HG03354 (cell line): ENCODE data around the gene CDH12.
"Not testable (repeated sequence)": the region's sequence is repeated elsewhere in the genome, so short reads cannot be mapped to it uniquely, and the experiment has no call there.

Experiments
- ATAC-seq: cut with Tn5 transposase; IDR thresholded peaks from one replicate; pipeline ENCODE4 v1.9.1; 2021; ENCODE audit warnings: mild to moderate bottlenecking; ENCODE audit not compliant: unreplicated experiment, poor library complexity, severe bottlenecking

The CDH12 gene

DNA sequence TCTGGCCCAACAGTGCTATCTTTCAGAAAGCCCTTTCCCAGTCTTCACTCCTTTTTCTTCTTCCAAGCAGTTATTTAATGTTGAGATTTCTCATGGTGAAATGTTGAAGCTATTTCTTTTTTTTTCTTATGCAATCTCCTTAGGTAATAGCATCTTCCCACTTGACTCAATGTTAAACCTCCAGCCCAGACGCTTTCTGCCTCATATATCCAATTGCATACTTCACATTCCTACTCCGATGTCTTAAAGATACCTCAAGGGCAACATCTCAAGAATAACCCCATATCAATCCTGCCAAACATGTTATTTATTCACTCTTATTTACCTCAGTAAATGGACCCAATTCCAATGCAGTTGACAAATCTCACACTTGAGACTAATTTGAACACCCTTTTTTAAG lies 187.3 kb downstream of the CDH12 start:
- no peak for ATAC-seq

DNA sequence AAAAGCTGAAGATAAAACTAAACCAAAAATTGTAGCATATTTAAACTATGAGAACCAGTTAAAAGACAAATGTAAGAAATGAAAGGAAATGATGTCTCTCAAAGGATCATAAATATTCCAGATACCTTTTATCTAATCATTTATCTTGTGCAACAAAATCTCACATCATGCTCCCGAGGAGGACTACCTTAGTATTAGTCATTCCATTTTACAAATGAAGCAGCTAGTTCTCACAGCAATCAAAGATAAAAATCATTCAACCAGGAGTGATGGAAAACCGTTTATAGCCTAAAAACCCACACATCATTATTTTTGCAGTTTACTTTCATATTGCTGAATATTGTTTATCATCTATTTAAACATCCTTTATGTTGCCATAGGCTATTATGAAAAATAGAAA lies 190.0 kb downstream of the CDH12 start:
- no peak for ATAC-seq

DNA sequence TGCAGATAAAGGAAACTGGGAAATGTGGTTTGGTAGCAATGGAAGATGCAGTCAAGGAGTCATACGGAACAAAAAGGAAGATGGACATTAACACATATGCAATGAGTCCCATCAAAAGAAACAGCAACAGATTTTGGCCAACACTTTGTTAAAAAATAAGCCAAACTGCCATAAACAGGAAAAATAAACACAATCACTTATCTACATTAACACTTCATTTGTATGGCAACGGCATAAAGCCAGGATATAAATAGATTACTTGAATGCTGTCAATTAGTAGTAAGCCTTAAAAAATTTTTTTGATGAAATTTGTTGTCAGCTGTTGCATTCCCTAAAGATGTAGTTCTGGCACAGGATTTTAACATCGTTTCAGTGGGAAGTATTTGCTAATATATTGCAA lies 190.8 kb downstream of the CDH12 start:
- no peak for ATAC-seq

DNA sequence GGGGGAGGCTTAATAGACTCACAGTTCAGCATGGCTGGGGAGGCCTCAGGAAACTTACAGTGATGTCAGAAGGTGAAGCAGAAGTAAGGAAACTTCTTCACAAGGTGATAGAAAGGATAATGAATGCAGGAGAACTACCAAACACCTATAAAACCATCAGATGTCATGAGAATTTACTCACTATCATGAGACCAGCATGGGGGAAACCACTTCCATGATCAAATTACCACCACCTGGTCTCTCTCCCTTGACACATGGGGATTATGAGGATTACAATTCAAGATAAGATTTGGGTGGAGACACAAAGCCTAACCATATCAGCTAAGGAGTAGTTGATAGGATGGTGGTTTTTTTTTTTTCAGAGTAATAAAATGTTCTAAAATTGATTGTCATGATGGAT lies 201.8 kb downstream of the CDH12 start:
- ATAC-seq: no peak

DNA sequence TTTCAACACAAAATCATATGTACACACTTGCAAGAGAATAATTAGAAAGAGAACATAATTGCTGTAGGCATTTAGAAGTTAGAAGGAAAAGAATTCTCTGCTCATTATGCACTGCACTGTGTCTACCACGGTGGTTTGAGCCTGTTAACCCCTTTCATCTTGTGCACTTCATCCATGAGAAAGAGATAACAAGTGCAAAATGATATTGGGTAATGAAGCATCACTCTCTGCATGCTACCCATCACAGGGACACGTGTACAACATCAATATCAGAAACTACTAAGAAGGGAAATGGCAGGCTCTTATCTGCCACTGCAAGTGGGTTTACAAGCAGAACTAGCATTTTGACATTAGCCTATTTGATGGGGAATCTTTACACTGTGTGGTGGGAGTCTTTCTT lies 202.6 kb downstream of the CDH12 start:
- ATAC-seq: no peak

DNA sequence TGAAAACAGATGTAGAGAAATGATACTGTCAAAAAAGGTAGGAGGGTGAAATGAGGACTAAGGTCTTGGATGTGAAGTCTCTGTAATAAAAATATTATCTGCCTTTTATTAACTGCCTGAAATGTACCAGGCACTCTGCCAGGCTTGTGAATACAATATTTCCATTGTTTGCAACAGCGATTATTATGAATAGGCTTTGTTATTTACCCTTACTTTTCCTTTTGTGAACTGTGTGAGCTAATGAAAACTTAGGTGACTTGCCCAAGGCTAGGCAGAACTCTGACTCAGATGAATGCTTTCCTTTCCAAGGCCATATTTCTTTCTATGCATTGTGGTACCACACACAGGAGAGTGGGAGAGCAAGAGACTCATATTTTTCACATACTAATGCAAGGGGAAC lies 204.1 kb downstream of the CDH12 start:
- no peak for ATAC-seq

DNA sequence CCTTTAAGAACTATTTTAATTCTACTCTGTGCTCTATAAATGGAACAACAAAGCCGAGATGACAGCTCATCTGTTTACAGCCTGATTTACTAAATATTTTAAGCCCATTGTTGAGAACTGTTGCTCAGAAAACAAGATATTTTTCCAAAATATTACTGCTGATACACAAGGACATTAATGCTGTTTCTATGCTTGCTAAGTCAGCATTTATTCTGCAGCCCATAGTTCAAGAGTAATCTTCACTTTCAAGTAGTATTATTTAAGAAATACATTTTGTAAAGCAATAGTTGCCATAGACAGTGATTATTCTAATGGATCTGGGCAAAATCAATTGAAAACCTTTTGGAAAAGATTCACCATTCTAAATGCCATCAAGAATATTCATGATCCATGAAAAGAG lies 208.3 kb downstream of the CDH12 start:
- ATAC-seq: no peak

DNA sequence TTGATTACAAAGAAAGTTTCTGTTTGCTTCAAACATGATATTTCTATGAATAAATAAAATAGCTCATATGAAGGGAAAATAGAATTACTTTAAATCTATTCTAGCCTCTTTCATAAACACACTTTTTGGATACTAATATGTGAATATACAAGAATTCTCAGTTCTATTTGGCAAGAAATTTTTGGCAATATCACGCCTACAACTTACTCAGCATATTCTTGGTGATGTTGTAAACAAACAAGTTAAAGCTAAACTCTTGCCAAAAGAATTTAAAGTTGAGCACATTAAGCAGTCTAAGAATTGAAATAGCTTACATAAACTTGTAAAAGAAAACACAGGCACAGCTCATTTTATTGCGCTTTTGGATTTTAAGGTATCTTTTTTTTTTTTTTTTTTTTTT lies 209.8 kb downstream of the CDH12 start:
- no peak for ATAC-seq

DNA sequence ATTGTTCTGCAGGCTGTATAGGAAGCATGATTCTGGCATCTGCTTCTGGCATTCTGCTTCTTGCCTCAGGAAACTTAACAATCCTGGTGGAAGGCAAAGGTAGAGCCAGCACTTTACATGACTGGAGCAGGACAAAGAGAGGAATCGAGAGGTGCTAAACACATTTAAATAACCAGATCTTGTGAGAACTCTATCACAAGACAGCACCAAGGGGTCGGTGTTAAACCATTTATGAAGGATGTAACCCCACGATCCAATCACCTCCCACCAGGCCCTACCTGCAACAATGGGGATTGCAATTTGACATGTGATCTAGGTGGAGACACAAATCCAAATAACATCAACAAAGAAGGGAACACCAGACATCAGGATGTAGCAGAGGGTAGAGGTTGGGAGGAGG lies 221.5 kb downstream of the CDH12 start:
- ATAC-seq: no peak

DNA sequence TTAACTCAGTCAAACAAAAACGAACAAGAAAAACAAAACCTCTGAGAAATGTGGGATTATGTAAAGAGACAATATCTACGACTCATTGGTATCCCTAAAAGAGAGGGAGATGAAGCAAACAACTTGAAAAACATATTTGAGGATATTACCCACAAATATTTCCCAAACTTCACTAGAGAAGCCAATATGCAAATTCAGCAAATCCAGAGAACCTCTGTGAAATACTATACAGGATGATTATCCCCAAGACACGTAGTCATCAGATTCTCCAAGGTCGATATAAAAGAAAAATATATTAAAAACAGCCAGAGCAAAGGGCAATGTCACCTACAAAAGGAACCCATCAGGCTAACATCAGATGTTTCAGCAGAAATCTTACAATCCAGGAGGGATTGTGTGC lies 226.1 kb downstream of the CDH12 start:
- no peak for ATAC-seq

DNA sequence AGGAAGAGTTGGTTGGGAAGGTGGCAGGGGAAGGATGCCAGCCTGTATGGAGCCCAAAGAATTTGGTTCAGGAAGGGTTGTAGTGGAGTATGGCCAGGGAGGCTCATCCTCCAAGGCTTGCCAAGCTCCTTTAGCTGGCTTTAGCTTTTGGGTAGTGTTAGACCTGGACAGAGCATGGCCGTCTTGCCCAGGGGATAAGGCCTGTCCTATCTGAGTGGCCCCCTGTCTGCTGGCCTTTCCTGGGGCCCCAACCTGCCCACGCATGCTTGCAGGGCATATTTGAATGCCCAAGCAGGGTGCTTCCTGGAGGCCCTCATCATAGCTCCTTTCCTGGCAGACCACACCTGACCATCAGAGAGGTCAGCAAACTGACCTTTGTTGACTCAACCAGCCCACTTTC lies 227.7 kb downstream of the CDH12 start:
- ATAC-seq: no peak

DNA sequence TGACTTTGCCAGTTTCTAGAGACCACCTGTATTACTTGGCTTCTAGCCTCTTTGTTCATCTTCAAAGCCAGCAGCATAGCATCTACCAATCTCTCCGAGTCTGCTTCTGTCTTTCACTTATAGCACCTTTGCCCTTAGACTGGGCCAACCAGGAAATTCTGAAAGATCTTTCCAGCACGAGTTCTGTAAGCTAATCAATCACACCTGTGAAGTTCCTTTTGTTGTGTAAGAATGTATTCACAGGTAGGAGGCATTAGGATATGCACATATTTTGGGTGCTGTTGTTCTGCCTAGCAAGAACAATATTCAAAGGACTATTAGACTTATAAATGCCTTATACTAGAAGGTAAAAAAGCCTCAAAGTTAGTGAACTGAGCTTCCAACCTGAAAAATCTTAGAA lies 232.1 kb downstream of the CDH12 start:
- no peak for ATAC-seq

DNA sequence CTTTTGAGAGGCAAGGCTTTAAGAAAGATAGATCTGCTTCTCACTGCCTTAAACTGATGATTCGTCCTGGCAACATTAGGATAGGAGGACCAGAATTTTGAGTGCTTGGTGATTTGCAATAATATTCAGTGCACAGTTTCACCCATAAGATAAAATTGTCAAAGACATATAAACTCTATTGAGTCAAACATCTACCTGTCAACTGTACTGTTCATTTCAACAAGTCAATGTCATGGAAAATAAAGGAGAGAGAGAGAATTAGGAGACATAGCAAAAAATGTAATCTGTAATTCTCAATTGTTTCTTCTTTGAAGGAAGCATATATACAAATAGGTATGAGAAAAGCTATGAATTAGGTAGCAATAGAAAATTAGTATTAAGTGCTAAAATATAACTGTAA lies 237.2 kb downstream of the CDH12 start:
- ATAC-seq: no peak

DNA sequence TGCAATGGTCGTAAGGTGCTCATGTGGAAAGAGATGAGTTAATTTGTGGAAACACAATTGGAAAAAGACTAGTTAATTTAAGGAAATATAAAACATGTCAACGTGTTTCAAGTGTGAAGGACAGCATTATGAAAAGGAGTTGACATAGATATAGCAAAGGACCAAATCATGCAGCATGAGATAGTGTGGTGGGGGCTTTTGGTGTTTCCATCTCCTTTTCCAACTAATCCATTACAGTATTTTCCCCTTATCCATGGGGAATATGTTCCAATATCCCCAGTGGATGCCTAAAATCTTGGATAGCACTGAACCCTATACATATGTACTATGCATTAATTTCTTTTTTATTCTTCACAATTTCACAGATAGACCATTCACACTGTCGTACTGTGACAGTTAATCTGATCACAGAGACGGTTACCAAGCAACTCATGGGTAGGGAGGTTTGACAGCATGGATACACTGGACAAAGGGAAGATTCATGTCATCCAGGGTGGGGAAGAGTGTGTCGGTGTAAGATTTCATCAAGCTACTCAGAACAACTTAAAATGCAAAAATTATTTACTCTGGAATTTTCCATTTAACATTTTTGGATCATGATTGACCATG lies 238.6 kb downstream of the CDH12 start:
- ATAC-seq: no peak

DNA sequence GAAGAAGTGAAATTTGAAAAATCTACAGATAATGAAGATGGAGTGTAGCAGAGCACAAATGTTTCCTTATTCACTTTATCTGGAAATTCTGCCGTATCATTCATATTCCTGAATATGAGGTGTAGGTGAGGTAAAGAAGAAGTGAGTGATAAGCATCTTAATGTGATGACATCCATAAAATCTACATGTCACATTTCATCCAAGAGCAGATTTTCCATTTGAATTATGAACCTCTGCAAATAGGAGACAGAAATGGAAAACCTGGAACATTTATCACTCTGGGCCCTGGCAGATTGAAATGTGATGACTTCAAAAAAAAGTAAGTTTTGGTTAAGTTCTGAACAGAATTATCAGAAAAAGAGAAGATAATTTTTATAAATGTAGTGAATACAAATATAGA lies 240.2 kb downstream of the CDH12 start:
- ATAC-seq: no peak

DNA sequence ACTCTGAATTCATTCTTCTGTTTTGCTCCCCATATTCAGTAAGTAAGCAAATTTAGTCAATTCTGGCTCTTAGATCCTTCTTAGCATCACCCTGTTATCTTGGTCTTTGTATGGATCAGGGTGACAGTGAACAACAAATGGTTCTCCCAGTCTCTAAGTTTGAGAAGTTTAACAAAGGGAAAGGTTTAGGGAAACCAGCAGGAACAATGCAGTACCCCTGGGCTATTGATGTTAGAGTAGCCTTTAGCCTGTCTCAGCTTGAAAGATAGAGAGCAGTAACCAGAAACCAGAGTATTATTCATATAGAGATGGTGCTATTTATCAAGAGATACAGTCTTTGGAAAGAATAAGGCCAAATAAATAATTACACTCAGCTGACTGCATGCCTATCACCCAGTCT lies 241.8 kb downstream of the CDH12 start:
- no peak for ATAC-seq

DNA sequence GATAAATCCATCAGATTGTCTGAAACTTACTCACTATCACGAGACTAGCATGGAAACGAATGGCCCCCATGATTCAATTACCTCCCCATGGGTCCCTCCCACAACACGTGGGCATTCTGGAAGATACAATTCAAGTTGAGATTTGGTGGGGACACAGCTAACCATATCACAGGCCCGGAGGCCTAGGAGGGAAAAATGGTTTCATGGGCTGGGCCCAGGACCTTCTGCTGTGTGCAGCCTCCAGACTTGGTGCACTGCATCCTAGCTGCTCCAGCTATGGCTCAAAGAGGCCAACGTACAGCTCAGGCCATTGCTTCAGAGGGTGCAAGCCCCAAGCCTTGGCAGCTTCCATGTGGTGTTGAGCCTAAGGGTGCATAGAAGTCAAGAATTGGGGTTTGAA lies 245.6 kb downstream of the CDH12 start:
- not testable (repeated sequence) for ATAC-seq

DNA sequence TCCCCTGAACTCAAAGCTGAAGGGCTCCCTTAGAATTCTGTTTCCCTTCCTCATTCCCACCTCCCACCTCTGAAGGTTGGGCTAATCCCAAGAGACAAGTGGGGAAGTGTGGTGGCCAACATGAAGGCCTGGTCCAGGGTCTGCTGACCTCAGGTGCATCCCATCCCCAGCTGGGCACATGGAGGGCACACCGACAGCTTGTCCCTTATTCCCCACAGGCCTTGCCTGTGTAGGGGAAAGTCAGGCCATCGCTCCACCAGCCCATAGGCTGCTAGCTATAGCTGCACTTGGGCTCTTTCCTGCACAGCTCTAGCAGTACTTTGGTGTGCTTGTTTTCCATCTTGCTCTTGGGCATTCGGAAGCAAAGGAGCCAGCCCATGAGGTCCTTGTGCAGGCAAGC lies 247.7 kb downstream of the CDH12 start:
- no peak for ATAC-seq

DNA sequence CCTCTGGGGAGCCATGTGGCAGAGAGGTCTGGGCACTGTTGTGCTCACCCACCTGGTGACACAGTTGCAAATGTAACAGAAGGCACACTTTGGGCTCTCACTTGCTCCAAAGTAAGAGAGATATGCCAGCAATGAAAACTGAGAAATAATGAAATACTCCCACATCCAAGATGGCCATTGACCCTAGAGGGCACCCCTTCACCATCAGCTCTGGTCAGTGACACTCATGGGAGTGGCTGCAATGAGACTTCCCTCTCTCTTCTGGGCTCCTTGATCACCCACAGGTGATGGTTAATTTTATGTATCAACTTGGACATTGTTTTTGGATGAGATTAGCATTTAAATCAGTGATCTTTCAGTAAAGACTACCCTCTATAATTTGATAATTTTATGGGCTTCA lies 248.4 kb downstream of the CDH12 start:
- no peak for ATAC-seq

DNA sequence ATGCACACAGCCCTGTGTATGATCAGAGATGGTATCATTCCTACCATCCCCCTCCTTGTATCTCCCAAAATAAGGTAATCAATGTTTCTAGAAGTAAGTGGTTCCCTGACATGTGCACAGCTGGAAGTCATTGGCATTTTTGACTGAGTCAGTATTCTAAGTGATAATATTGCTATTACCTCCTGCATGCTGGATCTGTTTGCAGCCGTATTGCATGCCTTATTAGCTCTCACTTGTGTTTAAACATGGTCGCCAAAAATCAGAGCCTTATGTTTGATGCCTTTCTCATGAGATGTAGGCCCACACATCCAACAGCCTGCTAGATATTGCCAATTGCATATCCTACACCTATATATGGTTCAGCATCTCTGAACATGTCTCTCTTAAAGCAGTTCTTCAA lies 254.3 kb downstream of the CDH12 start:
- ATAC-seq: no peak

DNA sequence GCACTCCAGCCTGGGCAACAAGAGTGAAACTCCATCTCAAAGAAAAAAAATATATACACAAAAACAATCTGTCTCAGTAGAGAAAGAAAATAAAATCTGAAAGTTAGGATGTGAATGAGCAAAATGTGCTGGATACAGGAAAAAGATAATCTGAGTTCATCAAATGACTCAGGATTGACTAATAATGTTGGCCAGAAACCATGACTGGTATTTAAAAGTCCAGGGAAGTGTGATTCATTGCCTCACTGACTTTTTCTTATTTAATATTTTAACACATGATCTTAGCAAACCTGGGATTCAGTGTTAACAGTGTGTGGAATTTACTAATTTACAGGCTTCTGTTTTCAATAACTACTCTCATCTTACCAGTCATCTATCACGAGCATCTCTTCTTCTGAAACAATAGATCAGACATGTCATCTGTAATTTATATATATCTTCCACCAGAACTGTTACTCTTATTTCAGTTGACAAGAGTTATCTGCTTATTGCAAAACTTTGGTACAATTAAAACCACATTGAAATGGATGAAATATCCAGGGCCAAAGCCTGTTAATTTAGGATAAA lies 256.7 kb downstream of the CDH12 start:
- ATAC-seq: no peak

DNA sequence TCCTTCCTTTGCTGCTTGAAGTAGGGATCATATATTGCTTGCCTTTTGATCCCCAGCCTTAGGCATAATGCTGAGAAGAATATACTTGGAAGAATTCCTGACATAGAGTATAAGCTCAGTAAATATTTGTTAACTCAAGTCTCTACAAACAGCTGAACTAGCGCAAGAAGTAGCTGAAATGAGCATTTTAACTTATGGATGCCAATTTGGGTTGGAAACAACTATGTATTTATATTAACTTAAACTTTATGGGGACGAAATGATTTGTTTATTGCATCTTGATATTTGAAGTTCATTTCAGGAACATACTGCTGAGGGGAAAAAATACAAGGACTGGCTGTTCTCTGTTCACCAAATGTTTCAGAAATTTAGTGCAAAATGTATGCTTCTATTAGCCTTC lies 258.7 kb downstream of the CDH12 start:
- no peak for ATAC-seq
